Stimulated activated CD8-positive, alpha-beta memory T cell treated with anti-CD3 and anti-CD28 coated beads, Interleukin-7, amount 100 ng/mL, for 48 hours (primary cell): ENCODE data around the gene RBM48.
A peak's percentile ranks its signal among the peaks of the same experiment; 100 is the strongest.
"Not testable (repeated sequence)": the region's sequence is repeated elsewhere in the genome, so short reads cannot be mapped to it uniquely, and the experiment has no call there.

Source experiments
- DNase-seq, 2 donors: peaks; one replicate each; pipeline ENCODE4 v3.0.0-alpha.2; 2020; ENCODE audit warnings: low read depth in 1 of 2; ENCODE audit errors: extremely low read depth in 1 of 2

Gene RBM48

DNA sequence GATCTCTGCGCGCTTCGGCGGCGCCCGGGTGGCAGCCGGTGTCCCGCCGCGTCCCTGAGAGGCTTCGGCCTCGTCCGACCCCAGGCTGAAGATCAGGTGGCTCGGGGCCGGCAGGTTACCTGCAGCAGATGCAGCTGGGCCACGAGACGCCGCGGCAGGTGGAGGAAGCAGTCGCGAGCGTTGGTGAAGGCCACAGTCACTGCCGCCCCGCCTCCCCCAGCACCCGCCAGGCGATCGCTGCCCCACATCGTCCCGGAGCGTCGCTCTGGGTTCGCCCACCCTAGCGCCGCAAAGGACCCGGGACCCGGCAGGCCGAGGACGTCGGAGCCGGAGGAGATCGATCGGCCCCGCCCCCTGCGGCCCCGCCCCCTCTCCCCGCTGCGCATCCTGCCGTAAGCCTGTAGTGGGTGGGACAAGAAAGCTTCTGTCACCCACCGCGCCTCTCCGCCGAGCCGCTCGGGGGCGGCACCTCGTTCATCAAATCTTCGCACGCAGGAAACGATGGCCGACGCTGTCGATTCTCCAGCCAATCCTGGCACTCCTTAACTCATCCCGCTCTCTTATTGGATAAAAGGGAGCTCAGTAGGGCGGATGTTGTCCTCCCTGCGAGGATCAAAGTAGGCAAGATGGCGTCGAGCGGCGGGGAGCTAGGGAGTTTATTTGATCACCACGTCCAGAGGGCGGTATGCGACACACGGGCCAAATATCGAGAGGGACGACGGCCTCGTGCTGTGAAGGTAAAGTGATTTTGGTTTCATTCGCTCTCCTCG is at the start of gene RBM48, which contains the start of gene PEX1:
TSS of gene RBM48 (plus strand) at position 608 of the 770 bp plus-strand sequence. CDS start at position 627, 19 bp downstream.
TSS of gene PEX1 (minus strand) at position 333 of the 770 bp plus-strand sequence. CDS start at position 248, 85 bp downstream.
- DNase-seq = peak; percentile 89 to 92

DNA sequence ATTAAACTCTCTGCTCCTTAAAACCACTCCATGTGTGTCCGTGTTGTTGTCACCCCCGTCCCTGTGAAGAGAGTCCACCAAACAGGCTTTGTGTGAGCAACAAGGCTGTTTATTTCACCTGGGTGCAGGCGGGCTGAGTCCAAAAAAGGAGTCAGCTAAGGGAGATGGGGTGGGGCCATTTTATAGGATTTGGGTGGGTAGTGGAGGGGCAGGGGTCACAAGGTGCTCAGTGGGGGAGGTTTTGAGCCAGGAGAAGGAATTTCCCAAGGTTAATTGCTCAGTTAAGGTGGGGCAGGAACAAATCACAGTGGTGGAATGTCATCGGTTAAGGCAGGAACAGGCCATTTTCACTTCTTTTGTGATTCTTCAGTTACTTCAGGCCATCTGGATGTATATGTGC is 49.4 kb upstream of the RBM48 start:
- not testable (repeated sequence) for DNase-seq

DNA sequence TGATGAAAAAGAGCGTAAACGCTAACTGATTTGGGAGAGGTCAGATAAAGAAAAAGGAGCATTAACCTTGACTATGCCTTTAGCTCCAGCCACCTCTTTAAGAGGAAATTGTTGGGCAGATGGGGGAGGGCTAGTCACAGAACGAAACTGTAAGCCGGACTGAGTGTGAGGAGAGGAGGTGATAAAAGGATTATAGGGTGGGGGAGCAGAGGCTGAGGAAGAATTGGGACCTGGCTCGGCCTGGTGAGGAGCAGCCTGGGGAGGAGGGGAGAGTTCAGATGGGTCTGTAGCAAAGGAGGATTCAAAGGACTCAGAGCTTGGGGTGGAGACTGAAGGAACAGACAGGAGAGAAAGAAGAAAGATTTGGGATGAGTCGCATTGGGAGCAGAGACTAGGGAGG is 45.0 kb upstream of the RBM48 start:
- DNase-seq = not testable (repeated sequence)

DNA sequence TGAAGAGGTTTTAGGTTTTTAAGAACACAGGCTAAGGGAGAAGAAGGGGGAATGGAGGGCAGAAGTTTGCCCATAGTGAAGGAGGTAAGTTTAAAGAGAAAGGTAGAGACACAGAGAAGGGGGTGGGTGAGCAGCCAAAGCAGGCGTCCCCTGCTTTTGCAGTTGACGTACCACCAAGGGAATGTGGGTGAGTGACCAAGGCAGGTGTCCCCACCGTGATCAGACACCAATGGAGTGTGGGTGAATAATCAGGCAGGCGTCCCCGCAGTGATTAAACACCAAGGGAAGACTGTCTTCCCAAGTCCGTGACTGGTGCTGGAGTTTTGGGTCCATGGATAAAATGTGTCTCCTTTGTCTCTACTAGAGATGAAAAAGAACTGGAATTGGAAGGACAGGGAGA is 44.4 kb upstream of the RBM48 start:
- DNase-seq = not testable (repeated sequence)

DNA sequence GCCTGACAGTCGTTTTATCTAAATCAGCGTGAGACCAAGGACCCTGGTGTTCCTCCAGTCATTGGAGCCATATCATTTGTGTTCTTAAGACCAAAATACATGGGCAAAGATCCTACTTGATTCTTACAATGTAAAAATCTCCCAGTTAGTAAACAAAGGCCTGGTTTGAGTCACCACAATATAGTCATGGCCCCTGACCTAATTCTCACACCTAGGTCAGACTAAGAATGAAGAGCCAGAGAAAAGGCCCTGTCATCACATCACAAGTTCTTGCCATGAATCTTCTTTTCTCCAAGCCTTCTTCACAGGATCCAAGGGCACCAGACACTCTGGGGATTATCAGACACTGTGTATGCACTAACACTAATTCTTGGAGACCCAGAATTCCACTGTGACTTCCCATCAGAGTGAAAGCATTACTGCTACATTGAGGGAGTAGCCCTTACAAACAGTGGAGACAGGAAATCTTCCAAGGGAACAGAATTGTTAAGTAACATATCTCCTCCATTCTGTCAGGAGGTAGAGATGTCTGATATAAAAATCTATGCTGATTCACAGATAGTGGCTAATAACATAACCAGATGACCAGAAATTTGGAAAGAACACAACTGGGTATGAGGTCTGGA is 43.2 kb upstream of the RBM48 start:
- DNase-seq = no peak

DNA sequence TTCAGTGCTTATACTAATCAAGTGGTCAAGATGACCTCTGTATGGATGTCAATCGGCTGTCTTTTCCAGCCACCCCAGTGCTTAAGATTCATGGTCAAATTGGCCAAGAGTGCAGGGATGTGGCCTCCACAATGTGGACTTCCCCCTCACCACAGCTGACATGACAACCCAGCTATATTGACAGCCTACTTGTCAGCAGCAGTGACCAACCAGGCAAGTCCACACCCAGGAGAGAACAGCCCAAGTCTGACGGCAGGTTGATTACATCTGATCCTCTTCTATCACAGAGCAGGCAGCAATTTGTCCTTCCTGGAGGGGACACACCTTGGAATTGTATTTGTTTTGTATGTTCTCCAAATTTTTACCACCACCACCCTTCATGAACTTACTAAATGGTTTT is 42.6 kb upstream of the RBM48 start:
- no peak for DNase-seq

- DNase-seq = no peak
These were observed 40.8 kb upstream of the RBM48 start for GRCh38 chr7:92487804-92488203.

- no peak for DNase-seq
These were observed 39.0 kb upstream of the RBM48 start for GRCh38 chr7:92489634-92490033.

DNA sequence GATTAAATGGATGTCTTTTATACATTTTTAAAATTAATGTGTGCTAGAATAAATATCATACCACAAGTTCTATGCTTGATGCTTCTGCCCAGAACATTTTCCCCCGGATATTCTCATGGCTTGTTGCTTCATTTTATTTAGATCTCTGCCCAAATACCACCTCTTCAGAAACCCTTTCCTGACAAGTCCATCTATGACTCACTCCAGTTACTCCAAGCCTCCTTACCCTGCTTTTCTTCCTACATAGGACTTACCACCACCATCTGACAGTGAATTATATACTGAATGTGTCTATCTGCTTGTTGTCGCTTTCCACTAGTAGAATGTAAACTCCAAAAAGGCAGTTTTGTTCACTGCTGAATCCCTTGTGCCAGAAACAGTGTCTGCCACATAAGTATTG is 31.7 kb upstream of the RBM48 start:
- DNase-seq = no peak

DNA sequence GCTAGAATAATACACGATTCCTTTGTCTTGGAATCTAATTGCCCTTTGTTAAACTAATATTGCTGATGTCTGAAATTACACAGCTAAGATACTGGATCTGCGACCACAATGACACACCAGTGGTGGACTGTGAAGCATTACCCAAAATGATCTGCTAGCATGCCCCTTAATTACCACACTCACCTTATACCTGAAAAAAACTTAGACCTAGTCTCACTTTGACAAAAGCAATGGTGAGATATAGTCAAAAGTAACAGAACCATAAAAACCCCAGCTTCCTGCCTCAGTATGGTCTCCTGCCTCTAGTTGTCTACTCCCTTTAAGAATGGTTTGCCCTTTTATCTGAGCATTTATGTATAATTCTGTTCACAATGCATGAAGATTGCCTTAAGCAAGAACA is 30.0 kb upstream of the RBM48 start:
- DNase-seq = no peak

DNA sequence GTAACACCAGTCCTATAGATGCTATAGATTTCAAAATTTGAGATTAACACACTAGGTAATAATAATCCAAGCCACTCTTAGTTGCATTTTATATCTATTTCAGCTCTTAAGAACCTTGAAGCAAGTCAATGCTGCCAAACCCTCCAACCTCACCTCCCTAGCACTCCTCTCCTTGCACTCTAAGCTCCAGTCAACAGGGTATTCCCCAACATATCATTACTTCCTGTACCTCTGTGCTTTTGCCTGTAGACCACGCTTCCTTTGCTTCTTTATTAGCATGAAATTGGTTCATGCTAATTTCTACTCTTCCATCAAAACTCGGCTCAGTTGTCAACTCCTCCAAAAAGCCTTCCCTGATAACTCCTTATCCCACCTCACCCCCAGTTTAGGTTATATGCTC is 24.8 kb upstream of the RBM48 start:
- DNase-seq = no peak

DNA sequence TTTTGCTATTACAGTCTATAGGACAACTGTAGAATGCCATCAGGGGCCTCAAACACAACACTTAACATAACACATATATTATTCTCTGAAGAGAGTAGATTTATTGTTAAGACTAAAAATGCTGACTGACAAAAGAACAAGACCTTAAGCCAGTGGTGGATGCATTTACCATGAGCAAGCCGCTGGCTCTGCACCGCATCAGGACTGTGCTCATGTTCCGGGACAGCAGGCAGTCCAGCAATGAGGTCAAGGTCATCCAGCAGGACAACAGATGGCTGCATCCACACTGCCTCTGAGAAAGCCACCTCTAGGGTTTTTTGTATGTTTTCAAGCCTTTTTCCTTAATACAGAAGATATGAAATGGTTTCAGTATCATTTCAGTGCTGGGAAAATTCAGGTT is 24.0 kb upstream of the RBM48 start:
- DNase-seq = no peak

DNA sequence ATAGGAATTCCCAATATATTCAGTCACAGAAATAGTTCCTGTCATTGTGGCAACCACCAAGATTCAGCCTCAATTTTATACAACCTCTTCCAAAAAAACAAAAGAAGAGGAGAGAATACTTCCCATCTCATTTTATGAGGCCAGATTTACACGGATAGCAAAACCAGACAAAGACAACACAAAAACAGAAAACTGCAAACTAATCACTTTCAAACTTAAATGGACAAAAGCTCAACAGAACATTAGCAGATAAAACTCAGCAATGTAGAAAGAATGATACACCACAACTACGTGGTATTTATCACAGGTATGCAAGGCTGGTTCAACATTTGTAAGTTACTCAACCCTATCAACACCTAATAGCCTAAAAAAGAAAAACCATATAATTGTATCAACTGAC is 22.2 kb upstream of the RBM48 start:
- no peak for DNase-seq

DNA sequence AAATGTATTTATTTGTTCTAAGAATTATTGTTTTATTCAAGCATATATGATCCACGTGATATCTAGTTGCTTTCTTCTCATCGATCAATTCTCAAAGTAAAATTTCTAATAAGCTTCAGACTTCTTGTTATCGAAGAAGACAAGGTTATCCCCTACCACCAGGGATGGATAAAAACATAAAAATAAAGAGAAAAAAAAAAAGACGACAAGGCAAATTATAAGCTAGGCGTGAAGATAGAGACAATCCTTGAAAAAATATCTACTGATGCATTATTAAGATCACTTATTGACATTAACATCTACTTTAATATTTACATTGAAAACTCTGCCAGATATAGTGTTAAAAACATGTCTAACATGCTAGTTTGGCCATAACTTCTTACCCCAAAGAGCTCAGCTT is 19.6 kb upstream of the RBM48 start:
- DNase-seq = no peak

DNA sequence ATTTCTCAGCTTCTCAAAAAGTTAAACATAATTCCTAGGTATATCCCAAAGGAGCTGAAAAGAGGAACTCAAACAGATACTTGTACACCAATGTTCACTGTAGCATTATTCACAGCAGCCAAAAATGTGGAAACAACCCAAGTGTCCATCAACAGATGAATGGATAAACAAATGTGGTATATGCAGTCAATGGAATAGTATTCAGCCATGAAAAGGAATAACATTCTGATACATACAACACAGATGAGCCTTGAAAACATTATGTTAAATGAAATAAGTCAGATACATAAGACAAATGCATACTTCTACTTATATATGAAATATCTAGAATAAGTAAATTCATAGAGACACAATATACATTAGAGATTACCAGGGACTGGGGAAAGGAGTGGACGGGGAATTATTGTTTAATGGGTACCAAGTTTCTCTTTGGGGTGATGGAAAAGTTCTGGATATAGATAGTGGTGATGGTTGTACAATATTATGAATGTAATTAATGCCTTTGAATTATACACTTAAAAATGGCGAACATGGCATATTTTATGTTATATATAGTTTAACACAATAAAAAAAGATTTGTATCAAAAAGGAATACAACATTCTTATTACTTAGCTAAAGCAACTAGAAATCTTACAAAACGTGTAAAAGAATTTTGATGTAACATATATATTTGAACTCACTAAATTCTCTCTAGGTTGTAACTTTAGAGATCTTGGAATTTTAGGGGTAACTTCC is 15.3 kb upstream of the RBM48 start:
- no peak for DNase-seq

GRCh38 chr7:92517631-92518030 is 11.0 kb upstream of the RBM48 start:
- DNase-seq = no peak

DNA sequence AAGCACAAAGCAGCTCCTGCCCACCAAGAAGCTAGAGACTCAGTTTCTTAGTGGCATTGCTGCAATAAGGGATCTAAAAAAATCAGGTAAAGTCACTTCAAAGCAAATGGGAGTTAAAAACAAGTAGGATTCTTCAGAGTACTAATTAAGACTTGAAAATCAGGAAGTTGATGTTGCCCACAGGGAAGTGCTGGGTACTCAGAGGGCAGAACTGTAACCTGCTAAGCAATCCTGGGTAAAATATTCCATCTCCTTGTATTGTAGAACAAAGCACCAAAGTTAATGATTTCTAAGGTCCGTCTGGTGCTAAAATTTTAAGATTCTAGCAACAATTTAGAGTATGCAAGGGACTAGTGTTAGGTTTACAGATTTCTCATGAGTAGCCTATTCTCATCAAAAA is 8.6 kb upstream of the RBM48 start:
- no peak for DNase-seq

- no peak for DNase-seq
These were observed 5.5 kb upstream of the RBM48 start for GRCh38 chr7:92523110-92523509.

- DNase-seq = peak; percentile 10 to 35
These were observed 1.1 kb upstream of the RBM48 start for GRCh38 chr7:92527300-92528187.

DNA sequence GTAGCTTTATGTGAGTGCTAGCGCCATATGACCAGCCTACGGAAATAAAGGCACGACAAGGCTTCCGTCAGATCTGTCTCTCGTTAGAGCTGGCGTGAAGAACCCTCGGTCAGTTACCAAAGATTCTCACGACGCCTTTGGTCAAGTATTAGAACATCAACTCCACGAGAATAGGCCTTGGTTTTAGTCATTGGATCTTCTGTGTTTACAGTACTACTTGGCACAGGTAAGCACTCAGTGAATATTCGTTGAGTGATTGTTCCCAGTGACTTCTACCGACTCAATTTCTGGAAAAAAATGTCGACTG is 316 bp downstream of the RBM48 start:
- no peak for DNase-seq

DNA sequence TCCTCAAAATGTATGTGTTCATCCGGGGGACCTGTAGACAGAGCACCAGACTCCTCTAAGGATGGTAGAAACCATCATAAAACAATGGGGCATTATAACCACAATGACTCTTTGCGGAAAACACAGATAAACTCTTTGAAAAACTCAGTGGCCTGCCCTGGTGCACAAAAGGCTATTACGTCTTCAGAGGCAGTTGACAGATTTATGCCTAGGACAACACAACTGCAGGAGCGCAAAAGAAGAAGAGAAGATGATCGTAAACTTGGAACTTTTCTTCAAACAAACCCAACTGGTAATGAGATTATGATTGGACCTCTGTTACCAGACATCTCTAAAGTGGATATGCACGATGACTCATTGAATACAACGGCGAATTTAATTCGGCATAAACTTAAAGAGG is 6.0 kb downstream of the RBM48 start:
- DNase-seq = no peak
